GM19351 (cell line): Measurements from ENCODE around the gene HRNR.
"Not testable (repeated sequence)": the region's sequence is repeated elsewhere in the genome, so short reads cannot be mapped to it uniquely, and the experiment has no call there.

Source experiments
- ATAC-seq: cut with Tn5 transposase; IDR thresholded peaks from one replicate; pipeline ENCODE4 v1.9.1; 2021; ENCODE audit warnings: mild to moderate bottlenecking, moderate library complexity; ENCODE audit not compliant: unreplicated experiment

Gene HRNR

DNA sequence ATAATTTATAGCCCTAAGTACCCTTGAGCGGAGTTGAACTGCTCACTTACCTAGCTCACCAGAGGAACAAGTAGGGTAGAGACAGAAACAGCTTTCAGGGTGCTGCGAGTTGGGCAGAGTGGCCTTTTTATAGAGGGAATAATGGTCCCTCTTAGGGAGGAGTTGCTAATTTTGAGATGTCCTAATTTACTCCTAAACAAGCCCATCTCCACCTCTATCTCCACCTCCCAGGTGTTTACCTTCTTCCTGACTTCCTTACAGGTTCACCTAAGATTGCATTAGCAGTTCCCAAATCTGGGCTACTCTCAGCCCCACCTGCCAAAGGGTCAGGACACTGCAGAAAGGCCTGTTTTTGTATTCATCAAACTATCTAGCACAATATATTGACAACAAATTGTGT, at the start of gene HRNR:
Gene HRNR, minus strand, starts transcription at position 101 of the 400 bp plus-strand sequence. CDS start 940 bp downstream, outside the sequence.
- ATAC-seq, result no peak

DNA sequence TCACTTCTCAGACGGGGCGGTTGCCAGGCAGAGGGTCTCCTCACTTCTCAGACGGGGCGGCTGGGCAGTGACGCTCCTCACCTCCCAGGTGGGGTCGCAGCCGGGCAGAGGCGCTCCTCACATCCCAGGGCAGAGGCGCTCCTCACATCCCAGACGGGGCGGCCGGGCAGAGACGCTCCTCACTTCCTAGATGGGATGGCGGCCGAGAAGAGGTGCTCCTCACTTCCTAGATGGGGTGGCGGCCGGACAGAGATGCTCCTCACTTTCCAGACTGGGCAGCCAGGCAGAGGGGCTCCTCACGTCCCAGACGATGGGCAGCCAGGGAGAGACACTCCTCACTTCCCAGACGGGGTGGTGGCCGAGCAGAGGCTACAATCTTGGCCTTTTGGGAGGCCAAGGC, 32.4 kb upstream of the HRNR start:
- ATAC-seq, result not testable (repeated sequence)

DNA sequence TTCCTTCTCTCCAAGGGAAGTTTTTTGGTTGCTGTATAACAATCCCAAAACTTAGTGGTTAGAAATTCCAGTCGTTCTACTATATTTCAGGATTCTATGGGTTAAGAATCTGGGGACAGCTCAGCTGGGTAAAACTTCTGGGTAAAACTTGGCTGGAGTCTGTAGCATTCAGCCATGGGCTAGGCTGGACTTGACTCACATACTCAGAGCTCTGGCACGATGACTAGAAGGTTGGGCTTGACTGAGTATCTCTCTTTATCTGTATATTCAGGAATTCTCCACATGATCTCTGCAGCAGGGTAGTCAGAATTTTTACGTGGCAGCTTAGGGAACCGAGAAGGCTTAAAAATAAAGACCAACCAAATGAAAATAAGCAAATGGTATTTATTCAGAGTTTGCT, 28.2 kb upstream of the HRNR start:
- no peak for ATAC-seq

DNA sequence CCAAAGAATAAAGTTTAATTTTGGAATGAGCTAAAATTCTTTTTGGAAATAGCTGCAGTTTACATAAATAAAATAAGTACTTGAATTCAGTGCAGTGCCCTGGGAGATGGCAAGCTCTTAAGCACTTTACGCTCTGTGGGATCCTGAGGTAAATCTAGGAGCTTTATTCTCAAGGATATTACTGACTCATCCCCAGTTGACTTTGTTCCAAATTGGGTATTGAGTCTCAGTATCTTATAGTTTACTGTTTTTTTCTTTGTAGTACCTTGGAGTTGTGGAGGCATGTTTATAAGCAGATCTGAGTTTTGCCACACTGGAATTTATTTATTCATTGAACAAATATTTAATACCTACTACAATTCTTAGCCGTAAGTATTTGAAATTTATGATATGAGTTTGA, 27.4 kb upstream of the HRNR start:
- no peak for ATAC-seq

DNA sequence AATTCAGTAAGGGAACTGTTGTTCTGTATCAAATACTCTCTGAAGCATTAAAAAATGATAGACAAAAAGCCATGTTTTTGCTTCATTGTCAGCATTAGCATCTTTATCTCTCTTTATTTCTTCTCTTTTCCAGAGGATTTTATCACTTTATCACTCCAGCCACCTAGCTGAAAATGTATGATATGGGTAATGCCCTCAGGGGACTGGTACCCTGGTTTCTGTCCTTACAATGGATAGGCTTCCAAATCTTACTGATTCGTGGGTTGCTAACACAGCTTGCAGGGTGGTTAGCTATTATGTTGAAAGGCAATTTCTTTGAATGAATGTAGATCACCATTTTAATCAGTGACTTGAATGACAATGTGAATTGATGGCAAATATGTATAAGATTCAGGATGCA, 23.3 kb upstream of the HRNR start:
- no peak for ATAC-seq

DNA sequence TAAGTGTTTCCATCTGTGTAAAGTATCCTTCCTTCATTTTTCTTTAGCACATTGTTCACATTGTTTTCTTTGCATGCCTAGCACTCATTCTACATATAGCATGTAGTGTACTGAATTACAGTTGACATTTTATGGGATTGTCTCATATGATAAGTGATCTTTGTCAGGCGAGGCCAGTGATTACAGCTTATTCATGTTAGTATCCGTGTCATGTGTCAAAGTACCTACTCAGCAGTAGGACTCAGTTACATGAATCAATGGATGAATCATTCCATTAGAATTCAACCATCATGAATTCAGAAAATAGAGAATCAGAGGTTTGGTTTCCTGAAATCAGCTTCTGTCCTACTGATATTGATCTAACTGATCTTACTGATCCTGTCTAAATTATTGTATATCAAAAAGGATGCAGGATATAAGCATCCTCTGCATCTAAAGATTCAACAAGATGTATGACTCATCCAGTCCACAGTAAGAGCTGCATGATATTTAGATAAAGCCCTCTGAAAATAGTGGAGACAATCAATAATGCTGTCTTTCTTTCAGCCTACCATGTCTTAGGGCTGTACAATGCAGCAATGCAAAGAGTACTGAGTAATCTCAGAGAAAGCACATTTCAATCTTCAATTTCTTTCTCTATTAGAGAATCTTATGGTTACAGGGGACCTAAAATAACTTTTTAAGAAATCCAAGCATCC, 20.7 kb upstream of the HRNR start:
- ATAC-seq, result no peak

DNA sequence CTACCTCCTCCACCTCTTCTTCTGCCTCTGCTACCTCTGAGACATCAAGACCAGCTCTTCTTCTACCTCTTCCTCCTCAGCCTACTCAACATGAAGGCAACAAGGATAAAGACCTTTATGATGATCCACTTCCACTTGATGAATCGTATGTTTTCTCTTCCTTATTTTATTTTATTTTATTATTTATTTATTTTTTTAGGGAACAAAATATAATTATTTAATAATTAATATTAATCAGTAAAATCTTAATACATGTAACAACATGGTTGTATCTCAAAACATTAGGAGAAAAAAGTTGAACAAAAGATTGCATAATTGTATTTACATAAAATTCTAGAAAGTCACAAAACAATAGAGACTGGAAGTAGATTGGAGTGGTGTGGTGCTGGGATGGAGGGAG, 13.1 kb upstream of the HRNR start:
- ATAC-seq, result no peak

DNA sequence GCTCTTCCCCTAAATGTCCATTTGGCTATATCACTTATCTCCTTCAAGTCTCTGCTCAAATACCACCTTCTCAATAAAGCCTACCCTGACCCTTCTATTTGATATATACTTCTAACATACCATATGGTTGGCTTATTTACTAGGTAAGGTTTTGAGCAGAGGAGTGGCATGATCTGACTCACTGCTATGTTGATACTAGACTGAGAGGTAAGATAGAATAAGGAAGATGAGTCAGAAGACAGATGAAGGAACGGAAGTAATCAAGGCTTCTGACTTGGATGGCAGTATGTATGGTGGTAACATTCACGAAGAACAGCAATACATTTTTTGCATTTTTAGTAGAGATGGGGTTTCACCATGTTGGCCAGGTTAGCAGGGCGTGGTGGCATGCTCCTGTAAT, 4.8 kb upstream of the HRNR start:
- no peak for ATAC-seq

DNA sequence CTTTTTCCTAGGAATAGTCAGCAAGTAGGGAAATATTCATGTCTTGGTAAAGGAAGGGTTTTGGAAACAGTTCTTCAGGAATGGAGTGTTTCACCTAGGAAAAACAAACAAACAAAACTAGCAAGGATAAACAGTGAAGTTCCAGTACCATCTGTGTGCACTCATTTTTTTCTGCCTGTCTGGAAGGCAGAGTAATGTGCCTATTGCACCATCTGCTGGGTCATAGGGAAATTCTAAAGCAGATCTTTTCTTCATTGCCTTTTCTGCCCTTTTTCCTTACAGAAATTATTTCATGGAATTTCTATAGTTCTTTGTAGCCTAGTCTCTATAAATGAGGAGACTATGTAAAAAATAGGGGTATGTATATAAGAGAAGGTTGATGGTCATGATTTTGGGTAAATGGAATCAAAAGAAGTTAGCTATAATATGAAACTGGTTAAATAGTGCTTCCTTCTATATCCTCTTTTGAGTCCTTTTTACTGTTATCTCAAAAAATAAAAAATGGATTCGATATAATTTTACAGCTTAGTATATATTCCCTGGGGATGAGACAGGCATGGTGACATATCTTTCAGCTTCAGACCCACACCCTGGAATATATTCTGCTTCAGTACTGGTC, 3.4 kb upstream of the HRNR start:
- ATAC-seq, result no peak

DNA sequence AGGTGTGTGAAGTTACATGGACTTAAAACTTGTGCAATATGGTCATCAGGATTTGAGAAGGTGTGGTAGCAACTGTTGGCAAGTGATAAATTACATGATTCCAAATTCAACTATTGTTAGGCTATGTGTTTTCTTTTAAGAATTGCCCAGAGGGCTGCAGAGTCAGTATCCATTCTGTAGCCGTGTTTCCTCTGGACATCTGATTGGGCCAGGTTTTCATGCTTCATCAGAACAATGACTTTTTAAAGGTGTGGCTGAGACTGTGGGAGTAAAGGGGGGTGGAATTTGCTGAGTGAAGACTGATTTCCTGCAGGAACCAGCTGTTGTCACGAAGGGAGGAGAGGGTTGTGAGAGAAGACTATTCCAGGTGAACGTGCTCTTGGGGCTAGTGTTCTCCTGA, 1.7 kb upstream of the HRNR start:
- no peak for ATAC-seq

DNA sequence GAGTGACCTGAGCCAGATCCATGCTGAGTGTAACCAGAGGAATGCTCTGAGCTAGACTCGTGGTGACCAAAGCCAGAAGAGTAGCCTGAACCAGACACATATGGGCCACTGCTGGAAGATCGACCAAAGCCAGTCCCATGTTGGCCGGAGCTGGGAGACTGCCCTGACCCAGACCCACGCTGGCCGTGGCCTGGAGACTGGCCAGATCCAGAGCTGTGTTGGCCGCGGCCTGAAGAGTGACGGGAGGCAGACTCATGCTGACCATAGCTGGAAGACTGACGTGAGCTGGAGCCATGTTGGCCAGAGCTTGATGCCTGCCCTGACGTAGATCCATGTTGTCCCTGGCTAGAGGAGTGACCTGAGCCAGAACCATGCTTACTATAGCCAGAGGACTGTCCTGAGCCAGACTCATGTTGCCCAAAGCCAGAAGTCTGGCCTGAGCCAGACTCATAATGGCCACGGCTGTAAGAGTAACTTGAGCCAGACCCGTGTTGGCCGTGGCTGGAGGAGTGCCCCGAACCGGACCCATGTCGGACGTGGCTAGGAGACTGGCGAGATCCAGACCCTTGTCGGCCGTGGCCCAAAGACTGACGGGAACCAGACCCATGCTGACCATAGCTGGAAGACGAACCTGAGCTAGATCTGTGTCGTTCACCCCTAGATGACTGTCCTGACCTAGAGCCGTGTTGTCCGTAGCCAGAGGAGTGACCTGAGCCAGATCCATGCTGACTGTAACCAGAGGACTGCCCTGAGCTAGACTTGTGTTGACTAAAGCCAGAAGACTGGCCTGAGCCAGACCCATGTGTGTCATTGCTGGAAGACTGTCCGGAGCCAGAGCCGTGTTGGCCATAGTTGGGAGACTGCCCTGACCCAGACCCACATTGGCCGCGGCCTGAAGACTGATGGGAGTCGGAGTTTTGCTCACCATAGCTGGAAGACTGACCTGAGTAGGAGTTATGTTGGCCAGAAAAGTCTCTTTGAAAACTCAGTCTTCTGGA, 3.5 kb downstream of the HRNR start:
- ATAC-seq, result no peak

DNA sequence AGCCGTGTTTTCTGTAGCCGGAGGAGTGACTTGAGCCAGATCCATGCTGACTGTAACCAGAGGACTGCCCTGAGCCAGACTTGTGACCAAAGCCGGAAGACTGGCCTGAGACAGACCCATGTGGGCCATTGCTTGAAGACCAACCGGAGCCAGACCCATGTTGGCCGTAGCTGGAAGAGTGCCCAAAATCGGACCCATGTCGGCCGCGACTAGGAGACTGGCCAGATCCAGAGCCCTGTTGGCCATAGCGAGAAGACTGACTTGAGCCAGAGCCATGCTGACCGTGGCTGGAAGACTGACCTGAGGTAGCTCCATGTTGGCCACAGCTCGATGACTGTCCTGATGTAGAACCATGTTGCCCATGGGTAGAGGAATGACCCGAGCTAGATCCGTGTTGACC, 4.6 kb downstream of the HRNR start:
- ATAC-seq, result not testable (repeated sequence)

DNA sequence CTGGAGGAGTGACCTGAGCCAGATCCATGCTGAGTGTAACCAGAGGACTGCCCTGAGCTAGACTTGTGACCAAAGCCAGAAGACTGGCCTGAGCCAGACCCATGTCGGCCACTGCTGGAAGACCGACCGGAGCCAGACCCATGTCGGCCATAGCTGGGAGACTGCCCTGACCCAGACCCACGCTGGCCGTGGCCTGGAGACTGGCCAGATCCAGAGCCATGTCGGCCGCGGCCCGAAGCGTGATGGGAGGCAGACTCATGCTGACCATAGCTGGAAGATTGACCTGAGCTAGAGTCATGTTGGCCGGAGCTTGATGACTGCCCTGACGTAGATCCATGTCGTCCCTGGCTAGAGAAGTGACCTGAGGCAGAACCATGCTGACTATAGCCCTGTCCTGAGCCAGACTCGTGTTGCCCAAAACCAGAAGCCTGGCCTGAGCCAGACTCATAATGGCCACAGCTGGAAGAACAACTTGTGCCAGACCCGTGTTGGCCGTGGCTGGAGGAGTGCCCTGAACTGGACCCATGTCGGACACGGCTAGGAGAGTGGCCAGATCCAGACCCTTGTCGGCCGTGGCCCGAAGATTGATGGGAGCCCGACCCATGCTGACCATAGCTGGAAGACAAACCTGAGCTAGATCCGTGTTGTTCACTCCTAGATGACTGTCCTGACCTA, 5.1 kb downstream of the HRNR start:
- ATAC-seq, result no peak

DNA sequence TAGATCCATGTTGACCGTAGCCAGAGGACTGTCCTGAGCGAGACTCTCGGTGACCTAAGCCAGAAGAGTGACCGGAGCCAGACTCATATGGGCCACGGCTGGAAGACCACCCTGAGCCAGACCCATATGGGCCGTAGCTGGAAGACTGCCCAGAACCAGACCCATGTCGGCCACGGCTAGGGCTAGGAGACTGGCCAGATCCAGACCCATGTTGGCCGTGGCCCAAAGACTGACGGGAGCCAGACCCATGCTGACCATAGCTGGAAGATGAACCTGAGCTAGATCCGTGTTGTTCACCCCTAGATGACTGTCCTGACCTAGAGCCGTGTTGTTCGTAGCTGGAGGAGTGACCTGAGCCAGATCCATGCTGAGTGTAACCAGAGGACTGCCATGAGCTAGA, 8.4 kb downstream of the HRNR start:
- ATAC-seq, result not testable (repeated sequence)

DNA sequence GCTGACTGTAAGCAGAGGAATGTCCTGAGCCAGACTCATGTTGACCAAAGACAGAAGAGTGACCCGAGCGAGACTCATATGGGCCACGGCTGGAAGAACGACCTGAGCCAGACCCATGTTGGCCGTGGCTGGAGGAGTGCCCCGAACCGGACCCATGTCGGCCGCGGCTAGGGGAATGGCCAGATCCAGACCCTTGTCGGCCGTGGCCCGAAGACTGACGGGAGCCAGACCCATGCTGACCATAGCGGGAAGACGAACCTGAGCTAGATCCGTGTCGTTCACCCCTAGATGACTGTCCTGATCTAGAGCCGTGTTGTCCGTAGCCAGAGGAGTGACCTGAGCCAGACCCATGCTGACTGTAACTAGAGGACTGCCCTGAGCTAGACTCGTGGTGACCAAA, 9.1 kb downstream of the HRNR start:
- not testable (repeated sequence) for ATAC-seq

DNA sequence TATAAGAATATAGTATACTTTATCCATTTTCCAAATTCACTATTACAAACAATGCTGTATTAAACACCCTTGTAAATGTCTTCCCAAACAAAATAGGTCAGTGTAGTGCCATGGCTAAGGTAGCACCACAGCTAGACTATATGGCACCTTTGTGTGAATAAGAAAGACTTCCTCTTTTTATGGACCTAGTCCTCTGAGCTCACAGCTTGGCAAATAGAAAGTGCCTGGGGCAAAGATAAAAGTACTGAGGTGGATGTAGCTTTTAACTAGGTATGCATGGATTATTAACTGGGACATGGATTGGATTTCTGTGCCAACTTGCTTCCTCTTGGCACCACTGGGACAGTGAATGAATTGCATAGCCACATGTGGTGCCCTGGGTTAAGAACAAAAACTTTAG, 25.0 kb downstream of the HRNR start:
- ATAC-seq, result no peak

DNA sequence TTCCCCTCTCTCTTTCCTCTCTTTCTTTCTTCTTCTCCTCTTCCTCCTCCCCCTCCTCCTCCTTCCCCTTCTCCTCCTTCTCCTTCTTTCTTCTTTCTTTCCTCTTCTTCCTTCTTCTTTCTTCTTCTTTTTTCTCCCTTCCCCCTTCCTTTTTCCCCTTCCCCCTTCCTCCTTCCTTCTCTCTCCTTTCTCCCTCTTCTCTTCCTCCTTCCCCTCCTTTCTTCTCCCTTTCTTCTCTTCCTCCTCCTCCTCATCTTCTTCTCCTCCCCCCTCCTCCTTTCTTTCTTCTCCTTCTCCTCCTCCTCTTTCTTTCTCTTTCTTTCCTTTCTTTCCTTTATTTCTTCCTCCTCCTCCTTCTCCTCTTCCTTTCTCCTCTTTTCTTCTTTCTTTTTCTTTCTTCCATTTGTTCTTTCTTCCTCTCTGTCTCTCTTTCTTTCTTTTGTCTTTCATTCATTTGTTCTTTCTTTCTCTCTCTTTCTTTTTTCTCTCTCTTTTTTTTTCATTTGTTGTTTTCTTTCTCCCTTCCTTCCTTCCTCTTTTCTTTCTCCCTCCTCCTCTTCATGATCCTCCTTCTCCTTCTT, 26.5 kb downstream of the HRNR start:
- ATAC-seq, result no peak

DNA sequence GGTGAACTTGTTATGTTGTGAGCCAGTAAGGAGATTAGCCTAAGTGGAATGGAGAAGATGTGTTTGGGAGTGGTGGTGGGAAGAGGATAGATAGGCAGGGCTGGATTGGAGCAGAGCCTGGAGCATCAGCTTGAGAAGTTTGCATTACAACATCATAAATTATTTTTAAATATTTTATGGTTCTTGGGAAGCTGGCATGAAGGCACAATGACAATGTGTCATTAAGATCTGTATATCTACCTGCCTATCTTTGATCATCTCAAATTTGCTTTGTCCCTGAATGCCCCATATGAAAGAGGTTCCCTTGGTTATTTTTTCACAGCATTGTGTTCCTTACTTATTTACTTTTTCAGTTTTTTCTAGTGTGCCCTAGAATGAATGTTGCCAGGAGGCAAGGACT, 32.3 kb downstream of the HRNR start:
- no peak for ATAC-seq

DNA sequence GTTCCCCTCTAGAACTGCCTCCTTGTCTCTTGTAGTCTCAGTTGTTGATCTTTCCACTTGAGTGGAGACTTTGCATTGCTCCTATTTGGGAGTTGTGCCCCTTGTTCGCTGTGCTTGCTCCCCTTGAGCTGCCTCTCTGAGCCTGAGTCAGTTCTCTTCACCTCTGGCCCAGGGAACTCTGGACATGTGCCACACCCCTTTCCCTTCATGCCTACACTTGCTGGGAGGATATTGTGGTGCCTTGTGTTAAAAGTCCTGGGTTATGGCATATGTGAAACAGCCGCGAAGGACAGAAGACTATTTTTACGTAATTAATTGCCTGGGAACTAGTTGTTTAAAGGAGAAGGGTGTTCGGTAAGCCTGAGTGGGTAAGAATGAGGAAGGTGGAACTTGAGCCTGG, 32.7 kb downstream of the HRNR start:
- no peak for ATAC-seq

DNA sequence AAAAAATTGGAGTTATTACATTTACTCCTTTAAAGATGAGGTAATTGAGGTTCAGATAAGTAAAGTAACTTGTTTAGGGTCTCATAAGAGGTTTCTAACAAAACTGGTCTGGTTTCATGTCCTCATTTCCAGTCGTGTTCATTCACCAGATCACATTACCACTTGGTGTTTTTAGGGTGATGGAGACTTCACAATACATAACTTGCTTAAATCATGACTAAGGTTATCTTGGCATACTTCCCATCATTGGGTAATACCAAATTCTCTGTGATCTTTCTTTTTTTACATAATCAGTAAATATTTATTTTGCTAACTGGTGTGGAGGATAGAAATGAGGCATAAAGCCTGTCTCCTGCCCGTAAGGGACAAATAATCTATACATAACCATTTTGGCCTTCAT, 33.4 kb downstream of the HRNR start:
- no peak for ATAC-seq
